Activated B cell treated with CpG ODN at 0.5 μM for 24 hours (primary cell): ENCODE data around the gene PRRC2B. TPM values are rescaled to one million over a fixed set of nuclear protein-coding genes. Genes with fewer than 3 reads are reported as not detected.
A peak's percentile ranks its signal among the peaks of the same experiment; 100 is the strongest.

Experiments used
- ATAC-seq: fragments of 200-7000 bp; cut with Tn5 transposase; one replicate; pipeline ENCODE4 v1.10.0; 2021; ENCODE audit warnings: low read depth, mild to moderate bottlenecking, moderate library complexity
- CTCF ChIA-PET: fragments of 350-600 bp; sonication (Branson Sonifier 250); formaldehyde crosslinking; loops from one replicate; lab custom pipeline; 2021; ENCODE audit warnings: antibody characterized with exemption; lab: Charles Lee
- POLR2A ChIA-PET: fragments of 350-600 bp; sonication (Branson Sonifier 250); formaldehyde crosslinking; loops from one replicate; lab custom pipeline; 2021; ENCODE audit warnings: antibody characterized with exemption; lab: Charles Lee
- DNase-seq: peaks from one replicate; pipeline ENCODE4 v3.0.0; 2022
- H3K27ac Mint-ChIP-seq: one replicate; pipeline ENCODE4 v1.8.0; 2020; ENCODE audit warnings: mixed read lengths
- H3K27me3 Mint-ChIP-seq: one replicate; pipeline ENCODE4 v1.8.0; 2021; ENCODE audit warnings: mixed read lengths
- H3K36me3 Mint-ChIP-seq: one replicate; pipeline ENCODE4 v1.8.0; 2021; ENCODE audit warnings: low read depth, mixed read lengths
- H3K4me1 Mint-ChIP-seq: one replicate; pipeline ENCODE4 v1.8.0; 2021; ENCODE audit warnings: mixed read lengths
- H3K4me3 Mint-ChIP-seq: one replicate; pipeline ENCODE4 v1.8.0; 2020; ENCODE audit warnings: mild to moderate bottlenecking, mixed read lengths
- H3K9me3 Mint-ChIP-seq: one replicate; pipeline ENCODE4 v1.8.0; 2020; ENCODE audit warnings: mixed read lengths
- CTCF ChIP-seq: fragments of 200-600 bp; IDR thresholded peaks from one replicate; pipeline ENCODE4 v1.8.0; 2022; ENCODE audit warnings: antibody characterized with exemption, mild to moderate bottlenecking
- intact Hi-C: fragments of 100-400 bp; cut with micrococcal nuclease; formaldehyde crosslinking; loops from one replicate; pipeline ENCODE4 v1.15.1; 2024
- total RNA-seq: library from RNA; stranded (reverse); gene quantifications from 2 replicates; pipeline ENCODE4 v1.2.3, GENCODE V29; 2022

Gene PRRC2B
- total RNA-seq, 1 donor from 2014 or later: 206 TPM

DNA sequence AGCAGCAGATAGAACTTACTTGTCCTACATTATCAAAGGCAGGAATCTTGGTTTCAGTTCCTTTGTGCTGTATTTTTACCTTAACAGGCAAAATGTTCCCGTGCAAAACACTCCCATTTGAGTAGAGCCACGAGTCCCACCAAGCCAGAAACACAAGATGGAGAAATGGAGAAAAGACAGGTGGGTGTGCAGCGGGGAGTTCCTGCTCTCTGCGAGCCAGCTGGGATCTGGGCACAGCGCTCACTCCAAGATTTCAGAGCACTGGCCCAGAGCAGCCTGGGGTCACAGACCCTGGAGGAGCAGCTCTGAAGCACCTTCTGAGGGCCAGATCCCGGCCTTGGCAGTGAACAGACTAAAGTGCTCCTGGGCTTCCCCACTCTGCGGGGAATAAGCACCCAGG, 134.3 kb downstream of the PRRC2B start:
- intact Hi-C loops: no loop called here
- TF ChIP-seq CTCF: no peak
- H3K36me3 Mint-ChIP-seq: peaks cover 55% of the 10 kb centered on the region
- ChIA-PET CTCF (no interaction called here), POLR2A (interaction anchor here (0.7 kb wide), 1 partner anchor 1241 kb away, joined by 7 read pairs; no protein-coding TSS in a partner anchor)
- H3K4me3 Mint-ChIP-seq: peak overlapping the region; percentile 61
- no peaks in the 10 kb centered on the region for H3K27me3 Mint-ChIP-seq
- DNase-seq (no peak), ATAC-seq (no peak)
- H3K27ac Mint-ChIP-seq: no peak overlapping the region
- no peaks in the 10 kb centered on the region for H3K9me3 Mint-ChIP-seq
- H3K4me1 Mint-ChIP-seq: peaks cover 9% of the 10 kb centered on the region

- no peaks in the 10 kb centered on the region for H3K9me3 Mint-ChIP-seq
- no peaks in the 10 kb centered on the region for H3K27me3 Mint-ChIP-seq
- ATAC-seq (no peak), DNase-seq (no peak)
- peaks cover 9% of the 10 kb centered on the region for H3K4me1 Mint-ChIP-seq
- no peak overlapping the region for H3K4me3 Mint-ChIP-seq
- peaks cover 50% of the 10 kb centered on the region for H3K36me3 Mint-ChIP-seq
- TF ChIP-seq CTCF: no peak
- ChIA-PET POLR2A (no interaction called here), CTCF (no interaction called here)
- no peak overlapping the region for H3K27ac Mint-ChIP-seq
- intact Hi-C loops: no loop called here
These were observed 135.1 kb downstream of the PRRC2B start for GRCh38 chr9:131528886-131529505.

- H3K4me3 Mint-ChIP-seq: peak overlapping the region; percentile 79
- DNase-seq (no peak), ATAC-seq (no peak)
- H3K27ac Mint-ChIP-seq: no peak overlapping the region
- ChIA-PET CTCF (no interaction called here), POLR2A (no interaction called here)
- peaks cover 17% of the 10 kb centered on the region for H3K4me1 Mint-ChIP-seq
- no peaks in the 10 kb centered on the region for H3K27me3 Mint-ChIP-seq
- no peak for TF ChIP-seq CTCF
- intact Hi-C loops: loop anchor here (2.0 to 5.0 kb wide), 3 partner anchors 27 to 217 kb away; partner anchors contain the start of gene POMT1
- no peaks in the 10 kb centered on the region for H3K9me3 Mint-ChIP-seq
- H3K36me3 Mint-ChIP-seq: peaks cover 42% of the 10 kb centered on the region
These were observed 136.0 kb downstream of the PRRC2B start for GRCh38 chr9:131529597-131530545.

- no peak for TF ChIP-seq CTCF
- intact Hi-C loops: loop anchor here (2.0 to 5.0 kb wide), 3 partner anchors 28 to 217 kb away; partner anchors contain the start of gene POMT1
- Mint-ChIP-seq H3K27ac (no peak overlapping the region), H3K4me1 (peaks cover 22% of the 10 kb centered on the region), H3K27me3 (no peaks in the 10 kb centered on the region), H3K4me3 (peak overlapping the region; percentile 79), H3K9me3 (no peaks in the 10 kb centered on the region), H3K36me3 (peaks cover 37% of the 10 kb centered on the region)
- ATAC-seq (peak; percentile 14), DNase-seq (no peak)
- CTCF ChIA-PET: no interaction called here
- POLR2A ChIA-PET: no interaction called here
These were observed 136.6 kb downstream of the PRRC2B start for GRCh38 chr9:131530546-131530919.
